Activated CD4-positive, alpha-beta T cell treated with anti-CD3 and anti-CD28 coated beads, Interleukin-2, amount 50 U/mL, for 1 hour (primary cell): ENCODE measurements around the gene OSBPL5.
A peak's percentile ranks its signal among the peaks of the same experiment; 100 is the strongest.
"Not testable (repeated sequence)": the region's sequence is repeated elsewhere in the genome, so short reads cannot be mapped to it uniquely, and the experiment has no call there.

Experiments
- DNase-seq: peaks from one replicate; pipeline ENCODE4 v3.0.0-alpha.2; 2020

The OSBPL5 gene

DNA sequence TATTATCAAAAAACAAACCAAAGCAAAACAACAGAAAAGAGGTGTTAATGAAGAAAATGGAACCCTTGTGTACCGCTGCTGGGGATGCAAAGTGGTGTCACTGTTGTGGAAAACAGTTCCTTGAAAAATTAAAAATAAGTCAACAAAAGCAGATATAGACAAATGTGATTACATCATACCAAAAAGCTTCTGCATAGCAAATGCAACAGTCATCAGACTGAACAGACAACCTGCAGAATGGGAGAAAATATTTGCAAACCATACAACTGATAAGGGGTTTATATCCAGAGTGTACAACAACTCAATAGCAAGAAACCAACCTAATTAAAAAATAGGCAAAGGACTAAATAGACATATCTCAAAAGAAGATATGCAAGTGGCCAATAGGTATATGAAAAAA lies 85.0 kb downstream of the OSBPL5 start:
- DNase-seq, result no peak

DNA sequence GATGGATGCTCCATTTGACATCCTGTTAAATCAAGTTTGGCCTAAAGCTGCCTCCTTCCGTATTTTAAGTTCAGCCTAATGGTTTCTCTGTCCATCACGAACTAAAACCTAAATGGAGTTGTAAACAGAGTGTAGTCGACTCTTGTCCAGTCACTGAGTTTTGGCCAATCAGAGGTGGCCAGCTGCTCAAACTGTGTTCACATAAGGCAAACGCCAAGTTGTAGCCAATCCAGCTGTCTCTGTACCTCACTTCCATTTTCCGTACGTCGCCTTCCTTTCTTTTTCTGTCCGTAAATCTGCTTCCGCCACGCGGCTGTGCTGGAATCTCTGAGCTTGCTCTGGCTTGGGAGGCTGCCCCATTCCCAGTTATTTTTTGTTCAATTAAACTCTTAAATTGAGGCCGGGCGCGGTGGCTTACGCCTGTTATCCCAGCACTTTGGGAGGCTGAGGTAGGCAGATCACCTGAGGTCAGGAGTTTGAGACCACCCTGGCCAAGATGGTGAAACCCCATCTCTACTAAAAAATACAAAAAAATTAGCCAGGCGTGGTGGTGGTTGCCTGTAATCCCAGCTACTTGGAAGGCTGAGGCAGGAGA lies 87.2 kb downstream of the OSBPL5 start:
- no peak for DNase-seq

DNA sequence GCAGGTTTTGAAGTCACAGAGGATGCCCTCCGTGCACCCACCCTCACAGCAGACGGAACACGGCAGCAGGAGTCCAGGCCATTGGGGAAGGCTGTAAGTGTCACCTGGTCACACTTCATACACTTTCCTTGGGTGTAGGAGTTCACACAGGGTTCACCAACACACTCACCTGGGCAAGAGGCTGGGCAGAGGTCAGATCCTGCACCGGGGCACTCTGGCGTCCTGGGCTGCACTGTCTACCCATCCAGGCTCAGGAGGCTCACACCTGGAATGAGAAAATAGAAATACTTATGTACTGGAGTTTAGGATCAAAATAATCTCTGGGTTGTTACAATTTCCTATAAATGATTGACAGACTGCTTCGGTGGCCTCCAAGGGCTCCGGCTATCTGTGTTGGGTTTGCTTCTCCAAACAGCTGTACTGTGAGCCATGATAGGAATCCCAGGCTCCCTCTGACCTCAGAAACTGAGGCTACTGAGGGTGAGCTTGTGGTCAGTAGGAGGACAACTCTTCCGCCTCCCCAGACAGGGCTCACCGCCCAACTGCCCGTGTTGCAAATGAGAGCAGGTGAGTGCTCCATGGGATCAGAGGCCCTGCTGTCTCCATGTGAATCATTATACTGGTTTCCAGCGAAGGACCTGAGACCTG lies 87.8 kb downstream of the OSBPL5 start:
- no peak for DNase-seq

DNA sequence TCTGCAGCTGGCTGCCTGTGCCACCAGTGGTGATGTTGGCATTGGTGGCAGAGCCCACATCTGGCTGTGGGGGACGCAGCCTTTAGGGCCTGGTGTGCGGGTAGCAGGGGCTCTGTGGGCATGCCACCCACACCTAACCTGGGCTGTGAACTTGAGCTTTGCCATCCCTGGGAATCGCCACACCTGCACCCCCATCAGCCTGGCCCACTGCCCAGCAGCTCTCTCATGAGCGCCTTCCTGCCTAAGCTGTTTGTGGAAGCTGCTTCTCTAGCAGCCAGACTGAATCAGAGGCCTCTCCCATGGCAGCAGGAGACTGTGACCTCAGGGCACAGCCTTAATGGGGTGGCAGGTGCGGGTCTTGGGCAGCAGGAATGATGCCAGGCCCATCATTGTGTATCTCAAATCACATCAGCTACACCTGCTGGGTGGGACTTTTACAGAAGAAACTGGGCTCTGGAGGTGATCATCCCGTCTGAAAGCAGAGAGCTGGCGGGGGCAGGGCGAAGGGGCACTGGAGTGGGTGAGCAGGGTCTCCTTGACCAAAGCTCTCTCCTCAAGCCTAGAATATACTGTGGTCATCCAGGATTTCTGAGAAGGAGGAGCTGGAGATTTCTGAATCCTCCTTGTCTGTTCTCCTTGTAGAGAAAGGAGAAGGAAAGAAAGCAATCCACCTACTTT lies 90.1 kb downstream of the OSBPL5 start:
- no peak for DNase-seq

DNA sequence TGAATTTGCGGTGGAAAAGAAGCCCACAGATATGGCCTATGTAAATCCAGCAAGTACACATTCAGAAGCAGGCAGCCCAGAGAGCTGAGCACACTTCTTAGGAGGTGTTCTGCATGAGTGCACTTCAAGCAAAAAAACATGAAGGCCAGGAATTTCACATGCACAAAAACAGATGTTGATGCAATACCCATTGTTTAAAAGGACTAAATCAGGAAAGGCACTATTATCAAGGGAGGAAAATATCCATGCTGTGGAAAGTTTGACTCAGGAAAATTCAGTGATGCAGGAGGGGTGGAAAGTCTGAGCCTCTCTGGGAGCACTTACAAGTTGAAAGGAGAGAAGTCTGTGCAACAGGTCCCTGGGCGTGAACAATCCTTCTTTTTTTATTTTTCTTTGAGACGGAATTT lies 92.1 kb downstream of the OSBPL5 start:
- no peak for DNase-seq

DNA sequence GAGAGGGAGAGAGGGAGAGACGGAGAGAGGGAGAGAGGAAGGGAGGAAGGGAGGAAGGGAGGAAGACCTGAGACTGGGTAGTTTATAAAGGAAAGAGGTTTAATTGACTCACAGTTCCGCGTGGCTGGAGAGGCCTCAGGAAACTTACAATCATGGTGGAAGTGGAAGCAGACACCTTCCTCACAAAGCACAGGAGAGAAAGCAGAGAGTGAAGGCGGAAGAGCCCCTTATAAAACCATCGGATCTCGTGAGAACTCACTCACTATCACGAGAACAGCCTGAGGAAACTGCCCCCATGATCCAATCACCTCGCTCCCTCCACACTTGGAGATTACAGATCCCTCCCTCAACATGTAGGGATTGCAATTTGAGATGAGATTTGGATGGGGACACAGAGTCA lies 95.7 kb downstream of the OSBPL5 start:
- DNase-seq, result no peak

DNA sequence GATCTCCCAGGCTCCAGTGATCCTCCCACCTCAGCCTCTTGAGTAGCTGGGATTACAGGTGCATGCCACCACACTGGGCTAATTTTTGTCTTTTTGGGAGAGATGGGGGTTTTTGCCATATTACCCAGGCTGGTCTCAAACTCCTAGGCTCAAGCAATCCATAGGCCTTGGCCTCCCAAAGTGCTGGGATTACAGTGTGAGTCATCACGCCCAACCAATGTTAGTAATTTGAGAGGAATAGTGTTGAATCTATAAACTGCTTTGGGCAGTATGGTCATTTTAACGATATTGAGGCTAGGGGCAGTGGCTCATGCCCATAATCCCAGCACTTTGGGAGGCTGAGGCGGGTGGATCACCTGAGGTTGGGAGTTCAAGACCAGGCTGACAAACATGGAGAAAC lies 98.8 kb downstream of the OSBPL5 start:
- DNase-seq, result not testable (repeated sequence)

DNA sequence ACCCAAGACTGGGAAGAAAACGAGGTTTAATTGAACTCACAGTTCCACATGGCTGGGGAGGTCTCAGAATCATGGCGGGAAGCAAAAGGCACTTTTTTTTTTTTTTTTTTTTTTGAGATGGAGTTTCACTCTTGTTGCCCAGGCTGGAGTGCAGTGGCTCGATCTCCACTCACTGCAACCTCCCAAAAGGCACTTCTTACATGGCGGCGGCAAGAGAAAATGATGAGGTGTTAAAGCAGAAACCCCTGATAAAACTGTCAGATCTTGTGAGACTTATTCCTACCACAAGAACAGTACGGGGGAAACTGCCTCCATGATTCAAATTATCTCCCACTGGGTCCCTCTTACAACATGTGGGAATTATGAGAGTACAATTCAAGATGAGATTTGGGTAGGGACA lies 100.4 kb downstream of the OSBPL5 start:
- not testable (repeated sequence) for DNase-seq

DNA sequence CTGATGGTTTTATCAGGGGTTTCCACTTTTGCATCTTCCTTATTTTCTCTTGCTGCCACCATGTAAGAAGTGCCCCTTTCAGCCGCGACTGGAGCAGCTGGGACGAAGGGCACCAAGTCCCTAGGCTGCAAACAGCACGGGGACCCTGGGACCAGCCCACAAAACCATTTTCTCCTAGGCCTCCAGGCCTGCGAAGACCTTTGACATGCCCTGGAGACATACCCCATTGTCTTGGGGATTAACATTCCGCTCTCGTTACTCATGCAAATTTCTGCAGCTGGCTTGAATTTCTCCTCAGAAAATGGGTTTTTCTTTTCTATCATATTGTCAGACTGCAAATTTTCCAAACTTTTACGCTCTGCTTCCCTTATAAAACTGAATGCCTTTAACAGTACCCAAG lies 101.2 kb downstream of the OSBPL5 start:
- not testable (repeated sequence) for DNase-seq

DNA sequence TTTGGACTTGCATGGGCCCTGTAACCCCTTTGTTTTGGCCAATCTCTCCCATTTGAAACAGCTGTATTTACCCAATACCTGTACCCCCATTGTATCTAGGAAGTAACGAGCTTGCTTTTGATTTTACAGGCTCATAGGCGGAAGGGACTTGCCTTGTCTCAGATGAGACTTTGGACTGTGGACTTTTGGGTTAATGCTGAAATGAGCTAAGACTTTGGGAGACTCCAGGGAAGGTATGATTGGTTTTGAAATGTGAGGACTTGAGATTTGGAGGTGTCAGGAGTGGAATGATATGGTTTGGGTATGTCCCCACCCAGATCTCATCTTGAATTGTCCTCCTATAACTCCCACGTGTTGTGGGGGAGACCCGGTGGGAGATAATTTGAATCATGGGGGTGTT lies 101.7 kb downstream of the OSBPL5 start:
- DNase-seq, result not testable (repeated sequence)

DNA sequence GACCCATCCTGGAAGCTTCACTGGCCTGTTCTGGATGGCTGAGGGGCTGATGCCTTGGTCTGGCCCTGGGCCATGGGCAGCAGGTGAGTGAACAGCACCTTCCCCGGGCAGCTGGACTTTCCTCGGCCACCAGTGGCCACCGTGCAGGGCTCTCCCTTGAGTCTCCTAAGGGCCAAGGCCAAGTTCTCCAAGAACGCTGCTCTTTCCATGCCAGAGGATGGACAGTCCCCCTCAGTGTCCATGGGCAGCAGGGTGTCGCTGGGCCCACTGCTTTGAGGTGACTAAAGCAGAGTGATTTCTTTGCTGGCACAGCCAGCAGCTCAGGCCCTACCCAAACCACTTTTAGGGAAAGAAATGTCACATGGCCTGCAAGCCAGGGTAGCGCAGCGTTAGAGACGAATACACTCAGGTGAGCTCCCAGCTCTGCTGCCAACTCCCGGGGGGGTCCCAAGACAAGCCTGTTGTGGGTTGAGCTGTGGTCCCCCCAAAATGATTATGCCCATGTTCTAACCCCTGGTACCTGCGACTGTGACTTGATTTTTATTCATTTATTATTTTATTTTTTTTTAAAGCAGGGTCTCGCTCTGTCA lies 104.6 kb downstream of the OSBPL5 start:
- DNase-seq, result no peak

DNA sequence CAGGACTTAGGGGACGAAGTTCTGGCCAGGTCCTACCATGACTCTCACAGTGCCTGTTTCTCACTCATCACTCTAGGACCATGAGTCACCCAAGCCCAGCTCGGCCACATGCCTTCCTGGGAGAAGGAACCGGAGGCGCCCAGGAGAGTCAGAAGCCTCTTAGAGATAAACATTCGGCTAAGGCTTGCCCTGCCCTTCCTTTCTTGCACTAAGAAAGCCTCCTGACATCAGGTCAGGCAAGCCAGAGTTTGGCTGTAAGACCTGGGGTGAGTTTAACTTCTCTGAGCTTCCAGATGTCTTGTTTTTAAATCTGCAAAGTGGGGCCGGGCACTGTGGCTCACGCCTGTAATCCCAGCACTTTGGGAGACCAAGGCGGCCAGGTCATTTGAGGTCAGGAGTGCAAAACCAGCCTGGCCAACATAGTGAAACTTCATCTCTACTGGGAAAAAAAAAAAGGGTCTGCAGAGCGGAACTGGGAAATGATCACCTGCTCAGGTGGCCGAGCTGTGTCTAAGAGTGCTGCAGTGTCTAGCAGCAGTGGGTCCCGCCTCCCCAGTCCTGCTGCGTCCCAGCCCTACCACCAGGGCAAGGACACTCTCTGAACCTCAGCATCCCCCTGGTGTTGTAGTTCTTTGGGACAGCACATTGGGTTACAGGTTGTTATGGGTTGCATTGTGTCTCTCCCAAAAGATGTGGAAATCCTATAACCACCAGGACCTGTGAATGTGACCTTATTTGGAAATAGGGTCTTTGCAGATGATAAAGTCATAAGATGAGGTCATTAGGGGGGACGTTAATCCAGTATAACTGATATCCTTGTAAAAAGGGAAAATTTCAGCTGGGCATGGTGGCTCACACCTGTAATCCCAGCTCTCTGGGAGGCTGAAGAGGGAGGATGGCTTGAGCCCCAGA lies 106.1 kb downstream of the OSBPL5 start:
- DNase-seq, result no peak

DNA sequence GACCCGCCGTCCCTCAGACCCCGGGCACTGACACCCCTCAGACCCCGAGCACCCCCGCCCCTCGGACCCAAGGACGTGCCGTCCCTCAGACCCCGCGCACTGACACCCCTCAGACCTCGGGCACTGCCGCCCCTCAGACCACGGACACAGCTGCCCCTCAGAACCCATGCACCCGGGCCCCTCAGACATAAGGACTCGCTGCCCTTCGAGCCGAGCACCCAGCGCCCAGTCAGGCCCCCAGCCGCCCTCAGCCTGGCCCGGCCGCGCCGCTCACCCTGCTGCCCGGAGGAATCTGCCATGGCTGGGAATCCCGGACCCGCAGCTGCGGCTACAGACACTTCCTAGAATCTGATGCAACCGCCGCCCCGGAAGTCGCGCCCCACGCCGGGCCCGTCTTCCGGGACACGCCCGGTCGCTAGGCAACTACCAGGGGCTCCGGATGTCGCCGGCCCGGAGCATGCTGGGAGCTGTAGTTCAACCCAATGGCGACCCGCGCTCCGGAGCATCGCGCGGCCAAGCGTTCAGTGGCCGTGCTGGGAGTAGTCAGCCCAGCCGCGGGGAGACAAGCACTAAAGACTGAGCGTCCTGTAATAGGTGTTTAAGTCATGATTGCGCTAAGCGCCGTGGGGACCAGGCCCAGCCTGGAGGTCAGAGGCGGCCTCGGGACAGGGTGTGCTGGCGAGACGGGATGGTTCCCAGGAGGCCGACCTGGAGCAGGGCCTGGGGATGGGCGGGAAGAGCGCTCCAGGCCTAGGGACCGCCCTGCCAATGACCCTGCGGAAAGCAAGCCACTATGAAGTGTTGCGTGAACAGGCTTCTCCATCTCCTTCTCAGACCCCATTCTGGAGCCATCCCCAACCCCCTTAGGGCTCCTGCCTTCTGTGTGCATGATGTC lies 107.8 kb downstream of the OSBPL5 start, which contains the start of gene CARS1:
Gene CARS1, minus strand, starts transcription at position 355 of the 895 bp plus-strand sequence. Its CDS starts 56 bp downstream, at position 299.
- DNase-seq, result peak; percentile 89

DNA sequence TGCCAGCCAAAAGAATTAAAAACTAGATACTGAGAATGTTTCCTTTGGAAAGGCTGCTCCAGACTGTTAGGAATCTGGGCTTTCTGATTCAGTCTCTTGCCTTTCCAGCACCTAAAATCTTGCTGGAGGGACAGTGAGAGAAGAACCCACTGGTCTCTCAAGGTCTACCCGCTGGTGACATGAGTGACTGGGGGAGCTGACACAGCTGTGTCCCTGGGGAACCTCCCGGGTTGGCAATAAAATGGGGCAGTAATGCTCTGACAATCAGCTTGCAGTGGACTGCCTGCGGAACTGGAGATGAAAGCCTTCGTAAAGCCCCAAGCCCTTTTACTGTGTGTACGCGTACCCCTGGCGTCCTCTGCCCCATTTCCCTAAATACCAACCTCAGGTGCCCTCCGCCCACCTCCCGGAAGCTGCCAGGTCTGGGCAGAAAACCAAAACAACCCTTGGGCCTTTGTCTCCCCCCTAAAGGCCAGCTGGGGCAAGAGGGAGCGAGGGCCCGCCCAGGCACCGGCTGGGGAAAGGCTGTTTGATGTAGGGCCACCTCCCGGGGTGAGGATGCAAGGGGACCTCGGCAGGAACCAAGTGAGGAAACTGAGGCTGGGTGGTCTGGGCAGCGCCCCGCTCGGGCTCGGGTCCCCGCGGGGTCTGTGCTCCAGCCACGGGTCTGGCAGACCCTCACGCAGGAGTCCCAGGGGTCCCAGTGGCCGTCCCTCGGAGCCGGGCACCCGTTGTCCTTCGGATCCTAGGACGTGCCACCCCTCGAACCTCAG lies 108.6 kb downstream of the OSBPL5 start:
- DNase-seq, result no peak

DNA sequence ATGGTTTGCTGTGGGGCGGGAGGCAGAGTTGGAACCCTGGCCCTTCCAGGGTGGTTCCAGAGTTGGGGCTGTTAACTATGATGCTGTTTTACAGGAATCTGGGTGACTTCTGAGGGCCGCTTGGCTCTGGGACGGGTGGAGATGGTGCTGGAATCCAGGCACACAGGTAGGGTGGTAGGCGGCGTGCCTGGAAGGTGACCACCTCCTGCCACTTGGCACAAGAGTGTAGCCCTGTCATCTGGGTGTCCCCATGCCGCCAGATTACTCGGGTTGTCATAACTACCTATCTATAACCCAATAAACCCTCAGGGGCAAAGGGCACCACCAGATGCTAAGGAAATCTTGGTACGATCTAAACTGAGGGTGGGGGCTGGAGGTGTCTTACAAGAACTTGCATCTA lies 109.2 kb downstream of the OSBPL5 start:
- DNase-seq, result no peak

DNA sequence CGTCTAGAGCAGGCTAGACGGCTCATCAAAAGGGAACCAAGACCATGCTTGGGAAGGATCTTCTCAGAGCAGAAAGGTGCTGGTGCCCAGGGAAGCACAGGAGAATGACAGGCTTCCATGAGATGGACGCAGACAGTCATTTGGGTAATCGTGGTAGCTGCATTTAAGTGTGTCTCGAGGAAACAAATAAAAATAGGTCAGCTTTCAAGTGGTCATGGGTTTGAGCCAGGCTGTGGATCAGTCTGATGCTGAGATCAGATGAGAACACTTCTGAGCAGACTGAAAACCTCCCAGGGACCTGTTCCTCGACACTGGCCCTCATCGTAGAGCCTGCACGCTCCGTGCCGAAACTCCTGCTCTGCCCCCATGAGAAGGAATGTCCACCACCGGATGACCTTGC lies 112.5 kb downstream of the OSBPL5 start:
- no peak for DNase-seq

DNA sequence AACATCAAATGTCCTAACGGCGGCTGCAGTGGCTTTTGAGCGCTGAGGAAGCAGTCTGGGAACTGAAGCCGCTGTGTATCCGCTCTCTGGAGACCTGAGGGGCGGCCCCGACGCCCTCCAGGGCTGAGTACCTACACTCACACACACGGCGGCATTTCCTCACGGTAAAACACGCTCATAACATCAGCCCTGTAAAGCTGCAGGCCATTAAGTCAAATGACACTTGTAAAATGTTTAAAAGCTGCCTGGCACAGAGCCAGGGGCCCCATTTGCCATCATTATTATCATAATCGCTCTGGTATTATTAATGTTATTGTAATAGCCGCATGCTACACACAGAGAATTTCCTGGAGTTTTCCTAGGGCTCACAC lies 113.0 kb downstream of the OSBPL5 start:
- no peak for DNase-seq

DNA sequence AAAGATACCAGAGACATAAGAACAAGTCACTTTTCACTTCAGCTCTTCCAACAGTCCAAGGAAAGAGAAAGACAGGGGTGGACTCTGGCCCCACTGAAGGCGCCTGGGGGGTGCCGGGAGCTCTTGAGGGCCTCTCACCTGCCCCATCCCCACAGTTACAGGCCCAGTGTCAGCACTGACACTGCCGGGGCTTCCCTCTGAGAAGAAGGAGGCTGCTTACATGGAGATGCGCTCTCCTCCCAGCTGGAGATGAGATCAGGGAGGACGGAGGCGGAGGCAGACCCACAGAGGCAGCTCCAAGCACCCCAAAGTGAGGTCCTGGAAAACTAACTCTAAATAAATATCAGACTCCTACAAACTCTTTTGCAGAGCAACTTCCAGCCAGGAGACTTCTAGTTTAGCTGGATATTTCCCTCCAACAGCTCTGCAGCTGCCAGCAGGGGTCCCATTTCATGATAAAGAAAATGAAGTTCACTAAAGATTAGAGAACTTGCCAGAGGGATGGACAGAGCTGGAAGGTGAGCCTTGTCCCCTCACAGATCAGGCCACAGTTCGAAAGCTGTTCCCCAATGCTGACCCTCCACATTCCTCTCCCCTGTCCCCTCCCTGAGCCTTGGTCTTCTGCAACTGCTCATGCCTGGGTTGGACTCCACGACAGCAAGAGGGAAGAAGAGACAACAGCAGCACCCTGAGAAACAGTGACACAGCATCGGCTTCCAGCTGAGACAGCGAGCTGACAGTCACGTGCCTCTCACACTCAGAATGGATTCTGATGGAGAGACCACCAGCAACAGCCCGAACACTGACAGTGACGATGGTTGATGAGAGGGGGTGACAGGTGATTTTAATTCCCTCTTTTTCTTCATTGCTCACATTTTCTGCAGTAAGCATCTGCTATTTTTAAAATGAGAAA lies 113.7 kb downstream of the OSBPL5 start:
- no peak for DNase-seq

DNA sequence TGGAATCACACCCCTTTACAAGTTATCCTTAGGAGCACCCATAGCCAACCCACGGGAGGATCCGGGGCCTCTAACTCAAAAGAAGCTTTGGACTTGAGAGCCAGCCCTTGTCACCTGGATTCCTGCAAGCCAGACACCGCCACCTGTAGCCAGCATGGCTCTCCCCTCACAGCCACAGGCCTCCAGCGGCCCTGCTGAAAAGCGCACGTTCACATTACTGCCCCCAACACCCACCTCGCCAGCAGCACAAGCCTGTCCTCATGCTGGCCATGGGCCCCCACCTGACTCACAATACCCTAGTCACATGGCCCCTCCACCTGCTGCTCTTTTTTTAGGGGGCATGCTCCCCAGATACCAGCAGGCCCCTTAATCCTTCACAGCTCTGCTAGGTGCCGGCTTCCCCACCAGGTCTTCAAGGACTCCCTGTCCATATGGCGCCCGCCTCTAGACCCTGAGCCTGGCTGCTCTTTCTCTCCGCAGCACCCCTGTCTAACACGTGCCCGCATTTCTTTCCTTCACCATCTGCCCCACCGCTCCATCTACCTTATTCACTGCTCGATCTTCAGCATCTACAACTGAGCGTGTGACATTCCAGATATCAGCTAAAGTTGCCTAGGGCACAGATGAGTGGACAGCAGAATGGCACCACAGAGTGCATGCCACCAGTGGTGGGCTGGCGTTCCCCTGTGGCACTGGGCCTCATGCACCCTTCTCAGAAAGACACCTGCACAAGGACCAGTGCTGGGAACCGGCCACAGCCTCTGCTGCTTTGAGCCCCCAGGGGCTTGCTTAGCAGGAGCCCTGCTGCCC lies 114.5 kb downstream of the OSBPL5 start:
- DNase-seq, result no peak
